DOHH2 (cell line): Measurements from ENCODE around the gene FBN3.

Experiments
- EZH2phosphoT487 ChIP-seq: fragments of 200-600 bp; sonication (generic); IDR thresholded peaks from 2 replicates; pipeline ENCODE4 v1.6.1; 2017; ENCODE audit warnings: borderline replicate concordance, mild to moderate bottlenecking, antibody characterized with exemption, low read length, moderate library complexity, mixed read lengths
- TF ChIP-seq, protein P1 (sequence below): fragments of 200-600 bp; sonication (generic); IDR thresholded peaks from one replicate; pipeline ENCODE4 v1.5.1; 2014; ENCODE audit warnings: antibody characterized with exemption, mild to moderate bottlenecking, low read depth, low read length; ENCODE audit not compliant: poor library complexity, severe bottlenecking

DNA sequence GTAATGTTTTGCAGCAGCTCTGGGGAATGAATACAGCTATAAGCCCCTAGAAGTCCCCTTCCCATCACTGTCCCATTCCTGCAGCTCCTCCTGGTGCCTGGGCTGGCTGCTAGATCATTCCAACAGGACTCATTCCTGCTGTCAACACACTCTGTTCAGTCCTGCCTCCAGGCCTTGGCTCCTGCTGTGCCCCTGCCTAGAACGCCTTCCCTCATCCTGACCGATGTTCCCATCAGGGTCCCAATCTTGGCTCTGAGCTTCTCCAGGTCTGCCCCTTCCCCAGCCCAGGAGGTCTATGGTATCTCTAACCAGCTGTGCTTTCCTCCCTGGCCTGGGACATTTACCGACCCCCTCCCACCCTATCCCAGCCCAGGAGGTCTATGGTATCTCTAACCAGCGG is 48.1 kb downstream of the FBN3 start:
- TF ChIP-seq, protein P1, sequence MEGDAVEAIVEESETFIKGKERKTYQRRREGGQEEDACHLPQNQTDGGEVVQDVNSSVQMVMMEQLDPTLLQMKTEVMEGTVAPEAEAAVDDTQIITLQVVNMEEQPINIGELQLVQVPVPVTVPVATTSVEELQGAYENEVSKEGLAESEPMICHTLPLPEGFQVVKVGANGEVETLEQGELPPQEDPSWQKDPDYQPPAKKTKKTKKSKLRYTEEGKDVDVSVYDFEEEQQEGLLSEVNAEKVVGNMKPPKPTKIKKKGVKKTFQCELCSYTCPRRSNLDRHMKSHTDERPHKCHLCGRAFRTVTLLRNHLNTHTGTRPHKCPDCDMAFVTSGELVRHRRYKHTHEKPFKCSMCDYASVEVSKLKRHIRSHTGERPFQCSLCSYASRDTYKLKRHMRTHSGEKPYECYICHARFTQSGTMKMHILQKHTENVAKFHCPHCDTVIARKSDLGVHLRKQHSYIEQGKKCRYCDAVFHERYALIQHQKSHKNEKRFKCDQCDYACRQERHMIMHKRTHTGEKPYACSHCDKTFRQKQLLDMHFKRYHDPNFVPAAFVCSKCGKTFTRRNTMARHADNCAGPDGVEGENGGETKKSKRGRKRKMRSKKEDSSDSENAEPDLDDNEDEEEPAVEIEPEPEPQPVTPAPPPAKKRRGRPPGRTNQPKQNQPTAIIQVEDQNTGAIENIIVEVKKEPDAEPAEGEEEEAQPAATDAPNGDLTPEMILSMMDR = no peak
- TF ChIP-seq EZH2phosphoT487 = no peak
